OCI-LY7 (cell line): ENCODE results near the gene OR1F1. TPM values are rescaled to one million over a fixed set of nuclear protein-coding genes. Genes with fewer than 3 reads are reported as not detected.

Source experiments
- BruUV-seq: library from RNA; stranded (reverse); fragments of 400-500 nt; replicated peaks from 2 replicates; lab custom pipeline; 2021; lab: Mats Ljungman, UMichigan
- CTCF ChIA-PET: fragments of 300-600 bp; sonication (Branson Sonifier 250); formaldehyde crosslinking; loops from one replicate; lab custom pipeline; 2022; ENCODE audit warnings: antibody characterized with exemption; ENCODE audit not compliant: unreplicated experiment; lab: Charles Lee
- POLR2A ChIA-PET: fragments of 300-600 bp; sonication (Branson Sonifier 250); formaldehyde crosslinking; loops from one replicate; lab custom pipeline; 2022; ENCODE audit warnings: antibody characterized with exemption; lab: Charles Lee
- DNase-seq: peaks from one replicate; pipeline ENCODE4 v3.0.0-alpha.2; 2015; ENCODE audit warnings: low spot score
- H2AFZ ChIP-seq: fragments of 200-600 bp; sonication (generic), shearing (Covaris generic); 2 replicates; pipeline ENCODE4 v1.6.1; 2014; ENCODE audit warnings: mild to moderate bottlenecking, antibody characterized with exemption, low read length, moderate library complexity
- H3K27ac ChIP-seq: fragments of 200-600 bp; sonication (generic); 2 replicates; pipeline ENCODE4 v1.5.1; 2014; ENCODE audit warnings: mixed run types, low read depth, mild to moderate bottlenecking, moderate library complexity, low read length, inconsistent platforms; ENCODE audit not compliant: poor library complexity, severe bottlenecking
- H3K36me3 ChIP-seq: fragments of 200-600 bp; sonication (generic); 2 replicates; pipeline ENCODE4 v1.6.1; 2014; ENCODE audit warnings: mild to moderate bottlenecking, antibody characterized with exemption, low read length, moderate library complexity, mixed read lengths; ENCODE audit not compliant: insufficient read depth
- H3K4me1 ChIP-seq: fragments of 200-600 bp; sonication (generic); 2 replicates; pipeline ENCODE4 v1.5.1; 2014; ENCODE audit warnings: mild to moderate bottlenecking, low read length; ENCODE audit not compliant: insufficient read depth, poor library complexity, severe bottlenecking
- H3K4me2 ChIP-seq: fragments of 200-600 bp; sonication (generic); 2 replicates; pipeline ENCODE4 v1.6.1; 2014; ENCODE audit warnings: mild to moderate bottlenecking, low read length
- H3K4me3 ChIP-seq: fragments of 200-600 bp; sonication (generic); 2 replicates; pipeline ENCODE4 v1.5.1; 2014; ENCODE audit warnings: mild to moderate bottlenecking, low read depth, low read length; ENCODE audit not compliant: poor library complexity, severe bottlenecking
- H3K79me2 ChIP-seq: fragments of 200-600 bp; sonication (generic); 2 replicates; pipeline ENCODE4 v1.6.1; 2016; ENCODE audit warnings: low read depth, mild to moderate bottlenecking, low read length, moderate library complexity, mixed read lengths; ENCODE audit not compliant: insufficient read depth
- H3K9me2 ChIP-seq: fragments of 200-600 bp; sonication (generic); 2 replicates; pipeline ENCODE4 v1.6.1; 2016; ENCODE audit warnings: mild to moderate bottlenecking, low read length, mixed read lengths; ENCODE audit not compliant: insufficient read depth
- H3K9me3 ChIP-seq: fragments of 200-600 bp; sonication (generic); 2 replicates; pipeline ENCODE4 v1.6.1; 2014; ENCODE audit warnings: mild to moderate bottlenecking, mixed run types, low read length, mixed read lengths
- H4K20me1 ChIP-seq: fragments of 200-600 bp; sonication (generic); 2 replicates; pipeline ENCODE4 v1.6.1; 2014; ENCODE audit warnings: mild to moderate bottlenecking, antibody characterized with exemption, low read length, moderate library complexity, mixed read lengths; ENCODE audit not compliant: insufficient read depth
- EZH2phosphoT487 ChIP-seq: fragments of 200-600 bp; sonication (generic); IDR thresholded peaks from 2 replicates; pipeline ENCODE4 v1.6.1; 2018; ENCODE audit warnings: low read depth, borderline replicate concordance, mild to moderate bottlenecking, mixed run types, antibody characterized with exemption, low read length, moderate library complexity, mixed read lengths
- intact Hi-C: fragments of 100-400 bp; cut with micrococcal nuclease; formaldehyde crosslinking; loops from one replicate; pipeline ENCODE4 v1.10.0; 2022; ENCODE audit not compliant: unreplicated experiment
- total RNA-seq, 2 experiments: library from RNA; depleted of rRNA in 1 of 2; stranded (reverse); fragments of >200 nt in 1 of 2; shearing (Covaris generic) in 1 of 2; gene quantifications; 2 replicates each; pipeline ENCODE4 v1.2.3, GENCODE V29; 2014 to 2022
- TF ChIP-seq, protein P1 (sequence below): fragments of 200-600 bp; sonication (generic); conservative IDR thresholded peaks from 2 replicates; pipeline ENCODE4 v1.5.1; 2014; ENCODE audit warnings: mild to moderate bottlenecking, antibody characterized with exemption, low read length, moderate library complexity, mixed read lengths

The OR1F1 gene
- total RNA-seq, 2 experiments from 2014 or later = not detected

DNA sequence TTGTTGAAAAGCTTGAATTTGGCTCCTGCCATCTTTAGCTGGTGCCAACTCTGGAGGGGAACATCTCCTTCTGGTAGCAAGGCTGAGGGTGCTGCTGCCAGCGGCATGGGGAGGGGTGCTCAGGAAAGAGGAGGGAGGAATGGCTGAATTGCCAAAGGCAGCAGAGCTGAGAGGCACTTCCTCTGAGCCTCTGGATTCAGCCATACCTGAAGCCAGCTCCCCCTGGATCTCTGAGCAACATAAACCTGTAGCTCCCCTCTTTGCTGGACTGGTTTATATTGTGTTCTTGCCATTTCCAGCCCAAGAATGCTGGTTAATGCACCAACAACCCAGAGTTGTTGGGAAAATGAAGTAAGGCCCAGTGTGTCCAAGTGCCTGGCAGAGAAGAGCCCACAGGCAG lies 61.0 kb downstream of the OR1F1 start:
- Histone ChIP-seq H3K9me2 (no peaks in the 10 kb centered on the region), H2AFZ (no peak overlapping the region), H3K4me2 (no peak overlapping the region), H3K4me1 (peaks cover 4% of the 10 kb centered on the region), H3K79me2 (no peaks in the 10 kb centered on the region), H3K36me3 (no peaks in the 10 kb centered on the region), H3K9me3 (no peaks in the 10 kb centered on the region), H4K20me1 (no peaks in the 10 kb centered on the region), H3K4me3 (no peak overlapping the region), H3K27ac (no peak overlapping the region)
- POLR2A ChIA-PET = no interaction called here
- intact Hi-C loops = no loop called here
- no peak for DNase-seq
- no peak for TF ChIP-seq EZH2phosphoT487
- TF ChIP-seq, protein P1, sequence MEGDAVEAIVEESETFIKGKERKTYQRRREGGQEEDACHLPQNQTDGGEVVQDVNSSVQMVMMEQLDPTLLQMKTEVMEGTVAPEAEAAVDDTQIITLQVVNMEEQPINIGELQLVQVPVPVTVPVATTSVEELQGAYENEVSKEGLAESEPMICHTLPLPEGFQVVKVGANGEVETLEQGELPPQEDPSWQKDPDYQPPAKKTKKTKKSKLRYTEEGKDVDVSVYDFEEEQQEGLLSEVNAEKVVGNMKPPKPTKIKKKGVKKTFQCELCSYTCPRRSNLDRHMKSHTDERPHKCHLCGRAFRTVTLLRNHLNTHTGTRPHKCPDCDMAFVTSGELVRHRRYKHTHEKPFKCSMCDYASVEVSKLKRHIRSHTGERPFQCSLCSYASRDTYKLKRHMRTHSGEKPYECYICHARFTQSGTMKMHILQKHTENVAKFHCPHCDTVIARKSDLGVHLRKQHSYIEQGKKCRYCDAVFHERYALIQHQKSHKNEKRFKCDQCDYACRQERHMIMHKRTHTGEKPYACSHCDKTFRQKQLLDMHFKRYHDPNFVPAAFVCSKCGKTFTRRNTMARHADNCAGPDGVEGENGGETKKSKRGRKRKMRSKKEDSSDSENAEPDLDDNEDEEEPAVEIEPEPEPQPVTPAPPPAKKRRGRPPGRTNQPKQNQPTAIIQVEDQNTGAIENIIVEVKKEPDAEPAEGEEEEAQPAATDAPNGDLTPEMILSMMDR = no peak
- no TSS peak for BruUV-seq
- CTCF ChIA-PET = interaction anchor here (1.0 kb wide), 1 partner anchor 35 kb away, joined by 3 read pairs; no protein-coding TSS in a partner anchor

DNA sequence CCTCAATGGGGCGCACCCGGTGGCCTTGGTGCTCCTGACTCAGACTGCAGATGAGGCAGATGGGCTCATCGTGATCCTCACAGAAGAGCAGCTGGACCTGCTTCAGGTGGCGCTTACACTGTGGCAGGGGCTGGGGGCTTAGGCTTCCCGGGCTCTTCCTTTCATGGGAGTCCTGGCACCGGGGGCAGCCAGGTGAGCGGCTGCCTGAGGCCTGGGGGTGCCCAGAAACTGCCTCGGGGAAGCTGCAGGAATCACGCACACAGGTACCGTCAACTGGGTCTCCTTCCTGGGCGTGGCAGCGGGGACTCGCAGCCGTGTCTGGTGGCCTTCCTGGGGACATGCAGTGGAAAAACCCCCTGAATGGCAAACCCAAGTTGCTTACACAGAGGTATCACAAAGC lies 61.4 kb downstream of the OR1F1 start:
- Histone ChIP-seq H2AFZ (no peak overlapping the region), H4K20me1 (no peaks in the 10 kb centered on the region), H3K9me3 (no peaks in the 10 kb centered on the region), H3K79me2 (no peaks in the 10 kb centered on the region), H3K36me3 (no peaks in the 10 kb centered on the region), H3K4me2 (no peak overlapping the region), H3K4me1 (peaks cover 4% of the 10 kb centered on the region), H3K9me2 (no peaks in the 10 kb centered on the region), H3K27ac (no peak overlapping the region), H3K4me3 (no peak overlapping the region)
- no peak for TF ChIP-seq EZH2phosphoT487
- TF ChIP-seq, protein P1 = no peak
- no peak for DNase-seq
- ChIA-PET CTCF (no interaction called here), POLR2A (no interaction called here)
- intact Hi-C loops = no loop called here
- no TSS peak for BruUV-seq

DNA sequence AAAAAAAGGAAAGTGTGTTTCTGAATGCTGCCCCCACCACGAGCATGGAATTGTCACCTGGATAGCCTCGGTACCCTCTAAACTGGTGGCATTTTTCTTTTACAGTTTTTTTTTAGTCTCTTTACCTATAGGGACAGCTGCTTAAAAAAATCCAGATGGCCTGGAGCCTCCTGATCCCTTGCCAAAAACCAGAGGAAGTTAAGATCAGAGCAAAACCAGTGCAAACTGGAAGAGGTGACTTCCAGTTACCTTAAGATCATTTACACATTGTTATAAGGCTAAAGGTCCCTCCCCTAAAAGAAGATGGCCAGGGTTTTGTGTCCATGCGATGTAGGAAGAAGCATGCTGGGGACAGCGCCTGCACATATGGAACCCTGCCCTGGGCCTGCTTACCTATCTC lies 65.0 kb downstream of the OR1F1 start:
- H3K4me2 ChIP-seq = no peak overlapping the region
- no peak overlapping the region for H2AFZ ChIP-seq
- no peaks in the 10 kb centered on the region for H3K9me3 ChIP-seq
- TF ChIP-seq, protein P1 = no peak
- no peak for TF ChIP-seq EZH2phosphoT487
- peaks cover 7% of the 10 kb centered on the region for H3K4me1 ChIP-seq
- no peaks in the 10 kb centered on the region for H4K20me1 ChIP-seq
- ChIA-PET CTCF (no interaction called here), POLR2A (interaction anchor here (0.9 kb wide), 1 partner anchor 325 kb away, joined by 3 read pairs; no protein-coding TSS in a partner anchor)
- no peaks in the 10 kb centered on the region for H3K36me3 ChIP-seq
- DNase-seq = no peak
- H3K27ac ChIP-seq = no peak overlapping the region
- no peak overlapping the region for H3K4me3 ChIP-seq
- H3K79me2 ChIP-seq = no peaks in the 10 kb centered on the region
- intact Hi-C loops = no loop called here
- BruUV-seq = no TSS peak
- H3K9me2 ChIP-seq = no peaks in the 10 kb centered on the region
